T-helper 2 cell treated with Interferon-gamma antibody and Interleukin-4, amounts not matched to agents 5 μg/mL and 100 μg/mL, for 36 hours (primary cell): ENCODE measurements around the gene CMTR2.
A peak's percentile ranks its signal among the peaks of the same experiment; 100 is the strongest.
"Not testable (repeated sequence)": the region's sequence is repeated elsewhere in the genome, so short reads cannot be mapped to it uniquely, and the experiment has no call there.

ENCODE experiments used
- DNase-seq: peaks from one replicate; pipeline ENCODE4 v3.0.0; 2021; ENCODE audit warnings: low spot score
- H3K27ac Mint-ChIP-seq: one replicate; pipeline ENCODE4 v1.8.0; 2021; ENCODE audit warnings: mild to moderate bottlenecking, mixed read lengths
- H3K27me3 Mint-ChIP-seq: one replicate; pipeline ENCODE4 v1.8.0; 2021; ENCODE audit warnings: low read depth, mixed read lengths
- H3K36me3 Mint-ChIP-seq: one replicate; pipeline ENCODE4 v1.8.0; 2021; ENCODE audit warnings: low read depth, mixed read lengths
- H3K4me1 Mint-ChIP-seq: one replicate; pipeline ENCODE4 v1.8.0; 2021; ENCODE audit warnings: low read depth, mixed read lengths
- H3K4me3 Mint-ChIP-seq: one replicate; pipeline ENCODE4 v1.8.0; 2022; ENCODE audit warnings: mild to moderate bottlenecking, moderate library complexity, mixed read lengths
- H3K9me3 Mint-ChIP-seq: one replicate; pipeline ENCODE4 v1.8.0; 2021; ENCODE audit warnings: mixed read lengths

Gene CMTR2

GRCh38 chr16:71293919-71294318 is 4.7 kb upstream of the CMTR2 start:
- no peak for DNase-seq
- H3K27me3 Mint-ChIP-seq, result peaks cover 18% of the 10 kb centered on the region
- no peaks in the 10 kb centered on the region for H3K4me1 Mint-ChIP-seq
- no peaks in the 10 kb centered on the region for H3K36me3 Mint-ChIP-seq
- H3K27ac Mint-ChIP-seq, result no peak overlapping the region
- no peak overlapping the region for H3K4me3 Mint-ChIP-seq
- no peaks in the 10 kb centered on the region for H3K9me3 Mint-ChIP-seq

GRCh38 chr16:71292095-71292494 is 2.9 kb upstream of the CMTR2 start:
- not testable (repeated sequence) for H3K27ac Mint-ChIP-seq, H3K36me3 Mint-ChIP-seq, DNase-seq, H3K4me1 Mint-ChIP-seq, H3K4me3 Mint-ChIP-seq, H3K9me3 Mint-ChIP-seq
- H3K27me3 Mint-ChIP-seq, result peaks cover 13% of the 10 kb centered on the region

GRCh38 chr16:71289732-71290062 is 495 bp upstream of the CMTR2 start:
- Mint-ChIP-seq H3K27ac (peak overlapping the region; percentile 88), H3K9me3 (no peaks in the 10 kb centered on the region), H3K36me3 (peaks cover 25% of the 10 kb centered on the region), H3K4me3 (peak overlapping the region; percentile 84), H3K4me1 (peaks cover 9% of the 10 kb centered on the region), H3K27me3 (peaks cover 13% of the 10 kb centered on the region)
- no peak for DNase-seq

GRCh38 chr16:71288570-71288889 is 672 bp downstream of the CMTR2 start:
- no peak for DNase-seq
- peaks cover 13% of the 10 kb centered on the region for H3K27me3 Mint-ChIP-seq
- peaks cover 9% of the 10 kb centered on the region for H3K4me1 Mint-ChIP-seq
- H3K9me3 Mint-ChIP-seq, result no peaks in the 10 kb centered on the region
- peak overlapping the region; percentile 84 for H3K4me3 Mint-ChIP-seq
- H3K27ac Mint-ChIP-seq, result peak overlapping the region; percentile 88
- peaks cover 36% of the 10 kb centered on the region for H3K36me3 Mint-ChIP-seq

GRCh38 chr16:71287911-71288310 is 1.3 kb downstream of the CMTR2 start:
- Mint-ChIP-seq H3K36me3 (peaks cover 42% of the 10 kb centered on the region), H3K4me1 (peaks cover 9% of the 10 kb centered on the region), H3K27ac (peak overlapping the region; percentile 88), H3K9me3 (no peaks in the 10 kb centered on the region), H3K4me3 (peak overlapping the region; percentile 84), H3K27me3 (peaks cover 9% of the 10 kb centered on the region)
- no peak for DNase-seq

GRCh38 chr16:71287454-71287853 is 1.7 kb downstream of the CMTR2 start:
- no peak for DNase-seq
- H3K36me3 Mint-ChIP-seq, result peaks cover 44% of the 10 kb centered on the region
- H3K4me3 Mint-ChIP-seq, result peak overlapping the region; percentile 84
- peaks cover 7% of the 10 kb centered on the region for H3K27me3 Mint-ChIP-seq
- peak overlapping the region; percentile 88 for H3K27ac Mint-ChIP-seq
- H3K4me1 Mint-ChIP-seq, result peaks cover 10% of the 10 kb centered on the region
- no peaks in the 10 kb centered on the region for H3K9me3 Mint-ChIP-seq

GRCh38 chr16:71283612-71284011 is 5.6 kb downstream of the CMTR2 start:
- H3K4me3 Mint-ChIP-seq, result no peak overlapping the region
- no peaks in the 10 kb centered on the region for H3K9me3 Mint-ChIP-seq
- peaks cover 51% of the 10 kb centered on the region for H3K36me3 Mint-ChIP-seq
- H3K27ac Mint-ChIP-seq, result no peak overlapping the region
- no peak for DNase-seq
- peaks cover 9% of the 10 kb centered on the region for H3K4me1 Mint-ChIP-seq
- H3K27me3 Mint-ChIP-seq, result no peaks in the 10 kb centered on the region

- H3K27ac Mint-ChIP-seq, result no peak overlapping the region
- peaks cover 2% of the 10 kb centered on the region for H3K4me1 Mint-ChIP-seq
- H3K27me3 Mint-ChIP-seq, result no peaks in the 10 kb centered on the region
- H3K9me3 Mint-ChIP-seq, result no peaks in the 10 kb centered on the region
- no peak overlapping the region for H3K4me3 Mint-ChIP-seq
- DNase-seq, result no peak
- H3K36me3 Mint-ChIP-seq, result peaks cover 47% of the 10 kb centered on the region
Observed at GRCh38 chr16:71282943-71283342, 6.3 kb downstream of the CMTR2 start.

- no peak for DNase-seq
- Mint-ChIP-seq H3K4me1 (no peaks in the 10 kb centered on the region), H3K27ac (no peak overlapping the region), H3K36me3 (peaks cover 3% of the 10 kb centered on the region), H3K9me3 (peaks cover 10% of the 10 kb centered on the region), H3K27me3 (no peaks in the 10 kb centered on the region), H3K4me3 (no peak overlapping the region)
Observed at GRCh38 chr16:71276589-71277334, 12.4 kb downstream of the CMTR2 start.

- no peak for DNase-seq
- peaks cover 10% of the 10 kb centered on the region for H3K27me3 Mint-ChIP-seq
- no peak overlapping the region for H3K27ac Mint-ChIP-seq
- H3K36me3 Mint-ChIP-seq, result no peaks in the 10 kb centered on the region
- no peaks in the 10 kb centered on the region for H3K4me1 Mint-ChIP-seq
- H3K4me3 Mint-ChIP-seq, result no peak overlapping the region
- H3K9me3 Mint-ChIP-seq, result peaks cover 10% of the 10 kb centered on the region
Observed at GRCh38 chr16:71273384-71273783, 15.8 kb downstream of the CMTR2 start.

GRCh38 chr16:71264299-71264698 is 24.9 kb downstream of the CMTR2 start:
- Mint-ChIP-seq H3K27me3 (peaks cover 10% of the 10 kb centered on the region), H3K4me1 (no peaks in the 10 kb centered on the region), H3K36me3 (no peaks in the 10 kb centered on the region), H3K27ac (no peak overlapping the region), H3K9me3 (no peaks in the 10 kb centered on the region), H3K4me3 (no peak overlapping the region)
- no peak for DNase-seq

GRCh38 chr16:71263582-71263981 is 25.6 kb downstream of the CMTR2 start:
- no peak for DNase-seq
- no peaks in the 10 kb centered on the region for H3K36me3 Mint-ChIP-seq
- H3K27me3 Mint-ChIP-seq, result peaks cover 13% of the 10 kb centered on the region

GRCh38 chr16:71262391-71262790 is 26.8 kb downstream of the CMTR2 start:
- DNase-seq, result no peak
- H3K36me3 Mint-ChIP-seq, result no peaks in the 10 kb centered on the region
- no peaks in the 10 kb centered on the region for H3K9me3 Mint-ChIP-seq
- no peak overlapping the region for H3K4me3 Mint-ChIP-seq
- no peak overlapping the region for H3K27ac Mint-ChIP-seq
- peaks cover 13% of the 10 kb centered on the region for H3K27me3 Mint-ChIP-seq
- no peaks in the 10 kb centered on the region for H3K4me1 Mint-ChIP-seq

More at GRCh38 chr16:71263582-71263981, 25.6 kb downstream of the CMTR2 start:
- Mint-ChIP-seq H3K9me3 (no peaks in the 10 kb centered on the region), H3K27ac (no peak overlapping the region), H3K4me3 (no peak overlapping the region), H3K4me1 (no peaks in the 10 kb centered on the region)

- peaks cover 21% of the 10 kb centered on the region for H3K27me3 Mint-ChIP-seq
- no peak overlapping the region for H3K27ac Mint-ChIP-seq
- H3K9me3 Mint-ChIP-seq, result no peaks in the 10 kb centered on the region
- H3K36me3 Mint-ChIP-seq, result no peaks in the 10 kb centered on the region
- no peaks in the 10 kb centered on the region for H3K4me1 Mint-ChIP-seq
- no peak for DNase-seq
- H3K4me3 Mint-ChIP-seq, result no peak overlapping the region
Observed at GRCh38 chr16:71260995-71261394, 28.2 kb downstream of the CMTR2 start.

- no peak for DNase-seq
- H3K9me3 Mint-ChIP-seq, result no peaks in the 10 kb centered on the region
- H3K4me3 Mint-ChIP-seq, result no peak overlapping the region
- H3K36me3 Mint-ChIP-seq, result no peaks in the 10 kb centered on the region
- no peak overlapping the region for H3K27ac Mint-ChIP-seq
- H3K4me1 Mint-ChIP-seq, result no peaks in the 10 kb centered on the region
- H3K27me3 Mint-ChIP-seq, result peaks cover 23% of the 10 kb centered on the region
Observed at GRCh38 chr16:71259086-71259485, 30.1 kb downstream of the CMTR2 start.
